Astrocyte of the cerebellum (primary cell): ENCODE results near the gene SRD5A1.

Source experiments
- DNase-seq: peaks from one replicate; pipeline ENCODE4 v3.0.0-alpha.2; 2011; ENCODE audit warnings: low read depth
- H3K4me3 ChIP-seq: 2 replicates; pipeline ENCODE4 v1.5.1; 2011; ENCODE audit warnings: mild to moderate bottlenecking, low read depth, low read length, moderate library complexity
- CTCF ChIP-seq: IDR thresholded peaks from 2 replicates; pipeline ENCODE4 v1.5.1; 2012; ENCODE audit warnings: low read length, low read depth, moderate library complexity, mild to moderate bottlenecking; ENCODE audit errors: missing control alignments
- in situ Hi-C: cut with HindIII; loops from 2 replicates; pipeline ENCODE4 v1.10.0; 2017; ENCODE audit warnings: low sequenced_read_pairs

Gene SRD5A1

DNA sequence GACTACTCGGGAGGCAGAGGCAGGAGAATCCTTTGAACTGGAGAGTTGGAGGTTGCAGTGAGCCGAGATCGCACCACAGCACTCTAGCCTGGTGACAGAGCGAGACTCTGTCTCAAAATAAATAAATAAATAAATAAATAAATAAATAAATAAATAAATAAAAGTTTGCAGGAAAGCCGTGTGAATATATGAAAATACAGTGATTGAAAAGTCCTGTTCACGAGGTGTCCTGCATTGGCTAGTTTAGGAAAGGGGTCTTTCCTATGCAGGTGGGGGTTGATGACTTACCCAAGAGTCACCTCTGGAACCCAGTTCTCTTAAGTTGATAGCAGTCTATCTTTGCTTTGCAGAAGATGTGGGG is 87.3 kb downstream of the SRD5A1 start:
- no peak for TF ChIP-seq CTCF
- in situ Hi-C loops: no loop called here
- DNase-seq: no peak
- H3K4me3 ChIP-seq: no peak overlapping the region

- H3K4me3 ChIP-seq: no peak overlapping the region
- DNase-seq: no peak
- in situ Hi-C loops: no loop called here
- no peak for TF ChIP-seq CTCF
Observed at GRCh38 chr5:6721442-6721841, 88.2 kb downstream of the SRD5A1 start.

GRCh38 chr5:6722015-6722414 is 88.8 kb downstream of the SRD5A1 start:
- no peak for DNase-seq
- peak overlapping the region; percentile 28 for H3K4me3 ChIP-seq
- no peak for TF ChIP-seq CTCF
- in situ Hi-C loops: no loop called here

DNA sequence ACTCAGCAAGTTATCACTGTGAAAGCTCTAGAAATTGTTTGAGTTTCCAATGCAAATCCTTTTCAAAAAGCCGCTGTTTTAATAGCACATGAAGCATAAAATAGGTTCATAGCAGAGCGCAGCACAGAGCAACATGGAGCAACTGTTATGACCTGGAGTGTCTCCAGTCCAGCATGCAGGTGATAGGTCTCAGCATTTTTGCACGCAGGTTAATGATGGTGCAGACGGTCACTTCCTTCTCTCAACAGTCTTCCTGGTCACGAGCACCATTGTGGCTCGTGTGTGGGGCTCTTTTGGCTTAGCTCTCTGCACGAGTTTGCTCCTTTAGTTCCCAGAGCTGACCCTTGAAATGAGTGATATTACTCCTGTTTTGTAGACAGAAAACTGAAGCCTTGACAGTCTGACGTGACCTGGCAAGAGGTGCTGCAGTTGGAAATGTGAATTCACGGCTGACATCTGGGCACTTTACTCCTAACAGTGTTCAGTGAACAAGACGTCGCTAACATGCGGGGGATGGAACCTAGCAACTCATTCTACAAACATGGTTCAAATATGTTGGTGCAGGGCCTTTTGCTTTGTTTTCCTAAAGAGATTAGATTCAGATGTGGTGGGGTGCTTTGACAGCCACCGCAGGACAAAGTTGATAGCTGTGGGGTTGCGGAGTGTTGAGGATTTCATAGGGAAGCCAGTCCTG is 90.0 kb downstream of the SRD5A1 start:
- in situ Hi-C loops: no loop called here
- H3K4me3 ChIP-seq: no peak overlapping the region
- DNase-seq: no peak
- TF ChIP-seq CTCF: no peak

- no peak for DNase-seq
- no peak for TF ChIP-seq CTCF
- in situ Hi-C loops: no loop called here
- H3K4me3 ChIP-seq: no peak overlapping the region
Observed at GRCh38 chr5:6723816-6724300, 90.6 kb downstream of the SRD5A1 start.
